Measurements from ENCODE around the gene LRP4.

LRP4 gene

DNA sequence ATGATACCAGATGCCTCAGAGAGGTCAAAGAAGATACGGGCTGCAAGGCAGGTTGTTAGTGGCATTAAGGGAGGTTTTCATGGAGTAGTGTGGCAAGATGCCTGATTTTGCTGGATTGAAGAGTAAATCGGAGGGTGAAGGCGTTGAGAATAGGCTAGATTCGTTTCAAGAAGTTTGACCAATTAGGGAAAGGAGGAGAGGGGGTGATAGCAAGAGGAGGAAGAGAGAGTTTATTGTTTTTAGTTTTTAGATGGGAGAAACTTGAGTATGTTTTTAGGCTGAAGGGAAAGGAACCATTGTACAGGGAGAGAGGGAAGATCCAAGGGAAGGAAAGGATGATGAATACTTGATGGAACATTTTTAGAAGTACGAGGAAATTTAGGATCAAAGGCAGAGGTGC is 34.7 kb upstream of the LRP4 start:
- TF ChIP-seq, protein P1, sequence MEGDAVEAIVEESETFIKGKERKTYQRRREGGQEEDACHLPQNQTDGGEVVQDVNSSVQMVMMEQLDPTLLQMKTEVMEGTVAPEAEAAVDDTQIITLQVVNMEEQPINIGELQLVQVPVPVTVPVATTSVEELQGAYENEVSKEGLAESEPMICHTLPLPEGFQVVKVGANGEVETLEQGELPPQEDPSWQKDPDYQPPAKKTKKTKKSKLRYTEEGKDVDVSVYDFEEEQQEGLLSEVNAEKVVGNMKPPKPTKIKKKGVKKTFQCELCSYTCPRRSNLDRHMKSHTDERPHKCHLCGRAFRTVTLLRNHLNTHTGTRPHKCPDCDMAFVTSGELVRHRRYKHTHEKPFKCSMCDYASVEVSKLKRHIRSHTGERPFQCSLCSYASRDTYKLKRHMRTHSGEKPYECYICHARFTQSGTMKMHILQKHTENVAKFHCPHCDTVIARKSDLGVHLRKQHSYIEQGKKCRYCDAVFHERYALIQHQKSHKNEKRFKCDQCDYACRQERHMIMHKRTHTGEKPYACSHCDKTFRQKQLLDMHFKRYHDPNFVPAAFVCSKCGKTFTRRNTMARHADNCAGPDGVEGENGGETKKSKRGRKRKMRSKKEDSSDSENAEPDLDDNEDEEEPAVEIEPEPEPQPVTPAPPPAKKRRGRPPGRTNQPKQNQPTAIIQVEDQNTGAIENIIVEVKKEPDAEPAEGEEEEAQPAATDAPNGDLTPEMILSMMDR (IDR thresholded peaks at IDR 0.05), result no peak

DNA sequence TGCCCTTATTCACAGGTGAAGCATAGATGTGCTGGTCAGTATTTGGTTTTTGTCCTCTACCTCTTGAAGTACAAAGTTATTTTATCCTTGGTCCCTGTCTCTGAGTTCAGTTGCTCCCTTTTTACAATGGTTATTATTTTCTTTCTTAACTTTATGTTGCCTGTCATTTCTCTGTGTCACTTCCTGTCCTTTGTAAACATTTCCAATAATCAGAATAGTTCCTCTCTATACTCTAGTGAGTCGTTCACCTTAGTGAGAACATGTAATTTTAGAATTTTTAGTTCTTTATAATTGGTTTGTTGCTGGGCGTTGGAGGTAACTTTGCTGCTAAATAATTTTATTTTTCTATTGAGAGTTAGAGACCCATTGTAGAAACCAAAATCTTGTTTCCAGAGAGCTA is 34.2 kb upstream of the LRP4 start:
- TF ChIP-seq, protein P1 (IDR thresholded peaks at IDR 0.05), result no peak

DNA sequence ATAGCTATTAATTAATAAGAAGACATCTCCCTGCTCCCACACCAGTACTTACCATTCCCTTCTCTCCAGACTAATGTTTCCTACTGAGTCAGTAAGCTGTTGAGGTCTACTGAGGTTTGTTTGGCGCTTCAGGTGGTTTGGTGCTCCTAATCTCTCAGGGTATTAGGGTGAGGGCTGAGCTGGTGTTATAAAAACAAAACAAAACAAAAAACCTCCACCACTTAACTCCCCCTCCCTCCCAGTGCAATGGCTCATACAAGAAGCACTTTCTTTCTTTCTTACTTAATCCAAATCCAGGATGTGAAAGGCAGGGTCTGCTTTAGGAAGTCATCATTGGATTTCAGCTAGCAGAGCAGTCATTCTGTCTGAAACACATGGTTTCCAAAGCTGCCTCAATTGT is 33.5 kb upstream of the LRP4 start:
- TF ChIP-seq, protein P1 (IDR thresholded peaks at IDR 0.05), result no peak

DNA sequence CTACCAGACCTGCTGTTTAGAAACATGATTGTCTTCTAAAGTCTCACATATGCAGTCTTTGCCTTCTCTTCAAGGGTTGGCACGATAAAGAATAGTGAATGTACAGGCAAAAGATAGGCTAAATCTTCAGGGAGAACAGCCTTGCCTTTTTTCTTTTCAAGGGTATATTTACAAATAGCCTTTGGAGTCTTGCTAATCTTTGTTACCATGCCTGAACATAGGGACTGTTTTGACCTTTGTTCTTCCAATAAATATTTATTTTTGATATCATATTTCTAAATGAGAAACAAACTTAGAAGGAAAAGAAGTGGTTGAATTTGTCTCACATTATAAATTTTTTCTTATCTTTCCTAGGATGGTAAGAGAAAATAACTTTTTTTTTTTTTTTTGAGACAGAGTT is 30.9 kb upstream of the LRP4 start:
- TF ChIP-seq, protein P1 (IDR thresholded peaks at IDR 0.05), result no peak

DNA sequence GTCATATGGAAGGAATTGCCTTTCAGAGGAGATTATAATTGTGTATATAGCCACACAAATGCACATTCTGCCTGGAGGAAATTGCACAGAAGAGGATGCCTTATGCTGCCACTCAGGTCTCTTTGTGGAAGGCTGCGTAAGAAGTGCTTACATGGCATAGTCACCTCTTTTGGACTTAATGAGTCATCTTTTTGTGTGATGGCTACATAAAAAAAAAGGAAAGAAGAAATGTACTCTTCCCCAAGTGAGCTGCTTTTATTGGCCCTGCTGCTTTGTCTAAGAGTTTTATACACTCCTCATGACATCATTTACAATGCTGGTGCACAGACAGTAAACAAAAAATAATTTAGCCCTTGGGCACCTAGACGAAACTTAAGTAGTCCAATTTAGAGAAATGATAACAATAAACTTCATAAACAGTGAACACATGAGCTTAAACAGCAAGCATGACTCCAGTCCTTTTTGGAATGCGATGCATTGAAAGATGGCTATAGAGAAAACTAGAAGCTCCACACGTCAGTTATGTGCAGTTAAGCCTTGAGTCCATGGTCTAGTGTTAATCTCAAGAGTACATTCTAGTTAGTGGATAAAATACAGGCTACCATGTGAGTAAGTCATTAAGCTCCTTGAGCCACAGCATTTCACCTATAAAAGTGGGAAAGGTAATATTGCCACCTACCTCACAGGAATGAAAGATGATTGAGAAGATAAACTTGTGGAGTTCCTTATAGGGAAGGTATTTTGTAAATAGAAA is 30.2 kb upstream of the LRP4 start:
- TF ChIP-seq, protein P1 (IDR thresholded peaks at IDR 0.05), result no peak

DNA sequence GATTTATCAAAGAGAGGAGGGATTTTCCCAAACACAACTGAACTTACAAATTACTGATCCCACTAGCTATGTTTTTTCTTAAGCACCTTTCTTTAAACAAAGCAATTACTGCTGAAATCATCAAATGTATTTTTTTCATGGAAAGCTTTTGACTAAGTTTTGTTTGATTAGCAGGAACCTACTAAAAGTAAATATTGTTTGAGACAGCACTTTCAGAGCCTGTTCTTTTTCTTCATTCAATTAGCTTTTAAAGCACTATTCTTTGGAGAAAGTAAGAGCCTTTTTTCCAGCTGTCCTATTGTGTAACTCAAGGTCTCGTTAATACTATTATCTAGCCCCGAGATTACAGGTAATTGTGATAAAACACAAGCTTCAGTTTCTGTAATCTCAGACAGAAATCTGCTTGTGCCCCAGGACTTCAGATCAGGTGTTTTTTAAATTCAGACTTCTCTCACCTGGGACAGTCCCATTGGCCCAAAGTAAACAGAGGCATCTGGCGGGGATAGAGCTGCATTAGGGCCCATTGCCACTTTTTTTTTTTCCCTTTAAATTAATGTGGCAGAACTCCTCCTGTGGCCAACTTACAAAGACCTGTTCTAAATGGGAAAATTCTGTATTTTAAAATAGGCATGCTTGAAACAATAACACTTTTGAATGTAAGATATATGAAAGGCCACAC is 29.2 kb upstream of the LRP4 start:
- TF ChIP-seq, protein P1 (IDR thresholded peaks at IDR 0.05), result no peak

DNA sequence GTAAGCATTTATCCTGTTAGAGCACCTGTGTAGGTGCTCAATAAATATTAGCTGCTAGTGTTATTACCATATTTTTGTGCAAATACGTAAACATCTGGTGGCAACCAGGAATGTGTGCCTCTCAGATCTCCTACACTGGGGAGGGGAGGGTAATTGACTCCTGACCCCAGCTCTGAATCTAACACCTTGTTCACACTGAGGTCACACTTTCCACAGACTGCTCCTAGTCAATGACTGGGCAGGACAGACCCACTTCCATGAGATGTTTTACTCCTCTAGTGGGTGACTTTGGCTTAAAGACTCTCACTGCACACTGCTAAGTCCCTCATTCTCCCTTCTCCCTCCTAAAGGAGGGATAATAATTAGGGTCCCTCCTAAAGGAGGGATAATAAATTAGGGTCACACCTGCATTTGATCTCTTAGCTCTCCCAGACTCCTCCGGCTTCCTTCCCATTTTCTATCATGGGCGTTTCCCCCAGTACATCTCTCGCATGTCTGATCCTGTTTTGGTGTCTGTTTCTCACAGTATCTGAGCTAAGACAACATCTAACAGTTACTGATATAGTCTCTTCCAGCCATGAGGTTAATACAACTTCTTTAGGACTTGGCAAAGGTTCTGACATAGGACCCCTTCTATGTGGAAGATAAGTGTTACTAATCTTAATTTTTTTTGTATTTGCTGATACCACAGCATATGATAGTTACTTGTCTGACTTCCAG is 26.2 kb upstream of the LRP4 start:
- TF ChIP-seq, protein P1 (IDR thresholded peaks at IDR 0.05), result no peak

All from LNCAP (cell line).